Psoas muscle (tissue), 8 donors: Measurements from ENCODE around the gene COL4A6. TPM values are rescaled to one million over a fixed set of nuclear protein-coding genes. Genes with fewer than 3 reads are reported as not detected.
A peak's percentile ranks its signal among the peaks of the same experiment; 100 is the strongest.

Source experiments
- ATAC-seq, 4 donors: fragments of 200-7000 bp; cut with Tn5 transposase; one replicate each; pipeline ENCODE4 v1.9.1; 2020; ENCODE audit warnings: moderate library complexity in 3 of 4, mild to moderate bottlenecking in 2 of 4
- DNase-seq, 2 donors: peaks; one replicate each; pipeline ENCODE4 v3.0.0-alpha.2; 2020
- H3K27ac ChIP-seq: fragments of 200-600 bp; one replicate; pipeline ENCODE4 v1.8.0; 2022
- H3K27me3 ChIP-seq, 3 donors: fragments of 200-600 bp in 1 of 3; one replicate each; pipeline versions ENCODE4 v1.6.1 to v1.8.0; 2013 to 2022; ENCODE audit warnings: low read length in 2 of 3, mild to moderate bottlenecking in 2 of 3, moderate library complexity in 1 of 3; ENCODE audit not compliant: insufficient read depth in 3 of 3
- H3K36me3 ChIP-seq, 2 donors: fragments of 200-600 bp in 1 of 2; one replicate each; pipeline versions ENCODE4 v1.6.1 to v1.8.0; 2013 to 2022; ENCODE audit warnings: low read depth in 1 of 2, mild to moderate bottlenecking in 1 of 2, moderate library complexity in 1 of 2; ENCODE audit not compliant: insufficient read depth in 1 of 2
- H3K4me1 ChIP-seq: fragments of 200-600 bp; one replicate; pipeline ENCODE4 v1.8.0; 2022
- H3K4me3 ChIP-seq: fragments of 200-600 bp; one replicate; pipeline ENCODE4 v1.8.0; 2022; ENCODE audit warnings: mild to moderate bottlenecking
- H3K9me3 ChIP-seq: fragments of 200-600 bp; one replicate; pipeline ENCODE4 v1.8.0; 2022
- WGBS, 3 donors: extraction: QIAGEN DNeasy Blood & Tissue Kit; methylation state at CpG; one replicate each; pipeline versions ENCODE4 v1.1.6 to v1.1.7; 2013; 5-methylcytosine and 5-hydroxymethylcytosine counted together
- intact Hi-C, 2 donors: fragments of 100-400 bp; cut with DNase I; formaldehyde crosslinking; loops; one replicate each; pipeline versions ENCODE4 v1.11.0 to v1.14.2; 2022
- polyA plus RNA-seq, 3 donors: library from polyadenylated mRNA; stranded (reverse); fragments of 200-250 nt; gene quantifications; one replicate each; pipeline ENCODE4 v1.2.3, GENCODE V29; 2013
- total RNA-seq, 4 donors: library from RNA; stranded (reverse); fragmentation: NEBNext Ultra II Directional in 2 of 4; extraction: Animal tissue kit (Norgen Biotek cat#: 25700) in 2 of 4; gene quantifications; one replicate each; pipeline versions ENCODE4 v1.2.1 to v1.2.4, GENCODE V29; 2021 to 2023
- TF ChIP-seq, protein P1 (sequence below): fragments of 200-600 bp; IDR thresholded peaks from one replicate; pipeline ENCODE4 v1.8.0; 2022; ENCODE audit warnings: antibody characterized with exemption
- donor health status: healthy with polysubstance abuse.
- donor health status: DM: no; HTN: no; CAD: no; lungs with moderate emphysema.
- donor health status: Bipolar disorder and iron deficiency.
- donor health status: healthy.
- donor health status: DM: yes; HTN: yes; CAD: no.
- donor health status: DM: no; HTN: no; CAD: no.
- donor health status: DM: no; HTN: no; CAD: no.
- donor health status: DM: yes; HTN: yes; CAD: no.

Gene COL4A6
- total and polyA plus RNA-seq, 7 donors: 0.17 to 3.6 (median 0.68) TPM

DNA sequence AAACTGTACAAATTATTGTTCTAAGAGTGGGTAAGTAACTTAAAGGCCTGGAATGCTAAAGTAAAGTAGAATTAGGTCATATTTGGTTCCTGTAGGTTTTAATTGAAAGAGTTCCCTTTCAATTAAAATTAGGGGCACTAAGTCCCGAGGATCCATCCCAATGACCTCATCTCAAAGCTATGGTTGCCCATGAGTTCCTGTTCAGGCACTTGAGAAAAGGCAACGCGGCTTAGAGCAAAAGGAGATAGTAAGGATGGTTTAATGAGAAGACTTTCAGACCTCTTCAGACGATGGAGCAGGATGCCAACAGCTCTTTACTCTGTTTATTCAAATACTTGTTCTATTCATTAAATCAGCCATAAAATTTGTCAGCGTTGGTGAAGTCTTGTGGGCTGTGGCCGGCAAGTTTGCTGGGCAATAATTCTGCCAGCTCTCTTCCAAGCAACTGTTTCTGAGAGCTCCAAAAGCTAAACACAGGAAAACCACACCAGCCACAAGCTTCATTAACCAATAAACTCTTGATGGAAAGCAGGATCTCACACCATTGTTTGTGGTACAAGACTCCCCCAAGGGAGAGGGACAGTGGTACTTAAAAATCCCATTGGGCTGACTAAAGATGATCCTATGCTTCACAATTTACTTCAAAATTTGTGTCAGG, 167.4 kb downstream of the COL4A6 start:
- no peaks in the 10 kb centered on the region for H3K9me3 ChIP-seq
- no peaks in the 10 kb centered on the region for H3K36me3 ChIP-seq
- TF ChIP-seq, protein P1, sequence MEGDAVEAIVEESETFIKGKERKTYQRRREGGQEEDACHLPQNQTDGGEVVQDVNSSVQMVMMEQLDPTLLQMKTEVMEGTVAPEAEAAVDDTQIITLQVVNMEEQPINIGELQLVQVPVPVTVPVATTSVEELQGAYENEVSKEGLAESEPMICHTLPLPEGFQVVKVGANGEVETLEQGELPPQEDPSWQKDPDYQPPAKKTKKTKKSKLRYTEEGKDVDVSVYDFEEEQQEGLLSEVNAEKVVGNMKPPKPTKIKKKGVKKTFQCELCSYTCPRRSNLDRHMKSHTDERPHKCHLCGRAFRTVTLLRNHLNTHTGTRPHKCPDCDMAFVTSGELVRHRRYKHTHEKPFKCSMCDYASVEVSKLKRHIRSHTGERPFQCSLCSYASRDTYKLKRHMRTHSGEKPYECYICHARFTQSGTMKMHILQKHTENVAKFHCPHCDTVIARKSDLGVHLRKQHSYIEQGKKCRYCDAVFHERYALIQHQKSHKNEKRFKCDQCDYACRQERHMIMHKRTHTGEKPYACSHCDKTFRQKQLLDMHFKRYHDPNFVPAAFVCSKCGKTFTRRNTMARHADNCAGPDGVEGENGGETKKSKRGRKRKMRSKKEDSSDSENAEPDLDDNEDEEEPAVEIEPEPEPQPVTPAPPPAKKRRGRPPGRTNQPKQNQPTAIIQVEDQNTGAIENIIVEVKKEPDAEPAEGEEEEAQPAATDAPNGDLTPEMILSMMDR: no peak
- intact Hi-C loops: no loop called here
- H3K27me3 ChIP-seq: peaks cover 0 to 8% (median 0%) of the 10 kb centered on the region in 3 donors
- no peak for ATAC-seq
- H3K4me1 ChIP-seq: peaks cover 3% of the 10 kb centered on the region
- no peak overlapping the region for H3K4me3 ChIP-seq
- no peak overlapping the region for H3K27ac ChIP-seq
- DNase-seq: no peak
- WGBS, 3 donors: 50 to 59% (median 55%) methylated on average over 6 of the region's 6 CpGs

DNA sequence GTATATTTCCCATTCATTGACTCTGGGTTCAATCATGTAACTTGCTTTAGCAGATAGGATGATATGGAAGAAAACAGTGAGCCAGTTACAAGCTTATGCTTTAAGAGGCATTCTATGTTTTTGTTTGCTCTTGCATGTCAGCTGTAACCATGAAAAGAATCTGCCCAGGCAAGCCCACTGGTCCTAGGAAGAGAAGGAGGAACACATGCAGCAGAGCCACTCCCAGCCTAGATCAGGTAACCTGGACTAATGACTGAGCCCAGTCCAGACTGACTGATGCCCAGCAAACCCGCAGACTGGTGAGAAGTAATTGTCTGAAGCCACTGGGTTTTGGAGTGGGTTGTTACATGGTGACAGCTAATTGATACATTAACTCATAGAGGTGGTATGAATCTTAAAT, 167.9 kb downstream of the COL4A6 start:
- no peaks in the 10 kb centered on the region for H3K4me1 ChIP-seq
- TF ChIP-seq, protein P1: no peak
- ATAC-seq (no peak), DNase-seq (no peak)
- 83 to 97% (median 94%) methylated on average over 1 of the region's 1 CpG for WGBS, 3 donors
- H3K4me3 ChIP-seq: no peak overlapping the region
- no peaks in the 10 kb centered on the region for H3K9me3 ChIP-seq
- H3K27me3 ChIP-seq: peaks cover 0 to 9% (median 0%) of the 10 kb centered on the region in 3 donors
- no peak overlapping the region for H3K27ac ChIP-seq
- intact Hi-C loops: no loop called here
- no peaks in the 10 kb centered on the region for H3K36me3 ChIP-seq

DNA sequence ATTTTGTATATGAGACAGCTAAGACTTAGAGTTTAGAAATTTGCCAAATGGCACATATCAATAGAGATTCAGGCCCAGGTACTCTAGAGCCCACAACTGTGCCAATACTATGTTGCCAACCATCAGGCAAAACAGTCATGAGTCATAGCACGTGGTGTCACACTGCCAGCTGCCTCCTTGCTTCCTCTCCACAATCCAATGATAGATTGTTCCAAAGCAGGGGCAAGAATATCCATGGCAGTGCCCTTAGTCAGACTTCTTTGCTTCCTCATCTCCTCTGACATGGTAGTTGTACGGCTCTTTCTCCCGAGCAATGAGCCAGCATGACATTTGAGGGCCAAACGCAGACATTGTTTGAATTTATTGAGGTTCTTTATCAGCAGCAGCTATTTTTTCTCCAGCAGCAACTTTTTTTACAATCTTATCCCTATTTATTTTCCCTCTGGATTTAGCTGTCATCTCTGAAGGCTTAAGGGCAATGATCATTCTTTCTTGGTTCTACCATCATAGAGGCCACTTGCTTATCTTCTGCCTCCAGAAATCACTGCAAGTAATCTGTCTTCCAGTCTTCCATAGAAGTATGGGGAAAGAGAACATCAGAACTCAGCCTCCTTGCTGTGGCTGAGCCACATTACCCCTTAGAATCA, 169.7 kb downstream of the COL4A6 start:
- DNase-seq (no peak), ATAC-seq (peak; percentile 54 to 71 (median 60))
- no peaks in the 10 kb centered on the region for H3K4me1 ChIP-seq
- intact Hi-C loops: no loop called here
- no peaks in the 10 kb centered on the region for H3K9me3 ChIP-seq
- H3K4me3 ChIP-seq: no peak overlapping the region
- peaks cover 0 to 9% (median 0%) of the 10 kb centered on the region in 3 donors for H3K27me3 ChIP-seq
- TF ChIP-seq, protein P1: no peak
- H3K27ac ChIP-seq: no peak overlapping the region
- 52 to 84% (median 55%) methylated on average over 4 of the region's 4 CpGs for WGBS, 3 donors
- no peaks in the 10 kb centered on the region for H3K36me3 ChIP-seq

DNA sequence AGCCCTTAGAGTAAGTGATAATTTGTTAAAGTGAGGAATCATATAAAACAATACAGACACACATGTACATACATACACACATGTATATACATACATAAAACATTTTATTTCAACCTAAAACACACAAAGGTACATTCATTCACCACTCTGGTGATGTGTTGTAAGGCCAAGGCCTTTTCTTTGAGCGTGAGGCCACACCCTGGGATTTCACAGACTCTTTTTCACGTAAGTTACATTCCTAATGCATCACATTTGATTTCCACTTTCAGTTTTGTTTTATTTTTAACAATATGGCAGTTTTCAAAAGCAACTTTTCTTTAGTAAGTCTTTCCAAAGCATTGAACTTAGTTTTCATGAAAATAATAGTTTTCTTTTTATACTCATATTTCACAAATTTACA, 170.7 kb downstream of the COL4A6 start:
- DNase-seq (no peak), ATAC-seq (no peak)
- H3K9me3 ChIP-seq: no peaks in the 10 kb centered on the region
- H3K27me3 ChIP-seq: peaks cover 0 to 9% (median 0%) of the 10 kb centered on the region in 3 donors
- 20 to 42% (median 36%) methylated on average over 2 of the region's 2 CpGs for WGBS, 3 donors
- H3K4me3 ChIP-seq: no peak overlapping the region
- no peak overlapping the region for H3K27ac ChIP-seq
- no peaks in the 10 kb centered on the region for H3K4me1 ChIP-seq
- no peaks in the 10 kb centered on the region for H3K36me3 ChIP-seq
- intact Hi-C loops: no loop called here
- TF ChIP-seq, protein P1: no peak
